Measurements from ENCODE around the gene BCKDHB.

DNA sequence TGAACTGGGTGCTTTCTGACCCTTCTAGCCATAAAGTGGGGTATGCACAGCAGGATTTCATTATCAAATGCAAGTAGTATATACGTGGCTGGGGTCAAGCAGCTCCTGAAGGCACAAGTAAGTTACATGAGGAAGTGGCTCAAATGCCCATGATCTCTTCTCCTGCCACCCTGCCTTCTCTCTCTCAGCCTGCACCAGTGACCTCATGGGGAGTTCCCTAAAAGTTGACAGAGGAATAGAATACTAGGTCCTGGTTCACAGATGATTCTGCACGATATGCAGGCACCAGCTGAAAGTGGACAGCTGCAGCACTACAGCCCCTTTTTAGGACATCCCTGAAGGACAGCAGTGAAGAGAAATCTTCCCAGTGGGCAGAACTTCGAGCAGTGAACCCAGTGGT is 282.0 kb downstream of the BCKDHB start:
- TF ChIP-seq, protein P1, sequence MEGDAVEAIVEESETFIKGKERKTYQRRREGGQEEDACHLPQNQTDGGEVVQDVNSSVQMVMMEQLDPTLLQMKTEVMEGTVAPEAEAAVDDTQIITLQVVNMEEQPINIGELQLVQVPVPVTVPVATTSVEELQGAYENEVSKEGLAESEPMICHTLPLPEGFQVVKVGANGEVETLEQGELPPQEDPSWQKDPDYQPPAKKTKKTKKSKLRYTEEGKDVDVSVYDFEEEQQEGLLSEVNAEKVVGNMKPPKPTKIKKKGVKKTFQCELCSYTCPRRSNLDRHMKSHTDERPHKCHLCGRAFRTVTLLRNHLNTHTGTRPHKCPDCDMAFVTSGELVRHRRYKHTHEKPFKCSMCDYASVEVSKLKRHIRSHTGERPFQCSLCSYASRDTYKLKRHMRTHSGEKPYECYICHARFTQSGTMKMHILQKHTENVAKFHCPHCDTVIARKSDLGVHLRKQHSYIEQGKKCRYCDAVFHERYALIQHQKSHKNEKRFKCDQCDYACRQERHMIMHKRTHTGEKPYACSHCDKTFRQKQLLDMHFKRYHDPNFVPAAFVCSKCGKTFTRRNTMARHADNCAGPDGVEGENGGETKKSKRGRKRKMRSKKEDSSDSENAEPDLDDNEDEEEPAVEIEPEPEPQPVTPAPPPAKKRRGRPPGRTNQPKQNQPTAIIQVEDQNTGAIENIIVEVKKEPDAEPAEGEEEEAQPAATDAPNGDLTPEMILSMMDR (IDR thresholded peaks at IDR 0.05; ENCODE audit: extremely low read depth in 1 of 2, insufficient read depth in 1 of 2, low read depth in 1 of 2, low read length in 2 of 2): no peak
- TF ChIP-seq FOS (IDR thresholded peaks at IDR 0.05; ENCODE audit: borderline replicate concordance, insufficient read depth, low read length): no peak
- no peak for TF ChIP-seq POLR2AphosphoS5 (IDR thresholded peaks at IDR 0.05; ENCODE audit: insufficient read depth, low read depth, low read length)

Data from endothelial cell of umbilical vein (primary cell).